Nucleus accumbens (tissue), 56 donors: ENCODE results near the gene RBM38.

Experiments used
- DNase-seq, 56 donors: peaks; one replicate each; lab custom pipeline; 2025; lab: John Stamatoyannopoulos, UW

Gene RBM38

DNA sequence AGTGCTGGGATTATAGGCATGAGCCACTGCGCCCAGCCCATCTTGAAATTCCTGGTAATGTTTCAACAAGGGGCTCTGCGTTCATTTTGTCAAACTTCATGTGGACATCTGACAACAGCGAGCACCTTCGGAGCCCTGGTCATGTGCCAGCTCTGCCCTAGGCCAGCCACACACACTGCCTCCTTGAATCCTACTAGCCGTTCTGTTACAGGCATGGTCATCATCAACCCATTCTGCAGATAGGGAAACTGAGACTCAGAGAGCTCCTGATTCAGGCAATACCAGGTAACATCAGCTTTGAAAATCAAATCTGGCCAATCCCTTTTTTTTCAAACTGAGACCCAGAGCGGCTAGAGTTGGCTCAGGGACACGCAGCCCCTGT is 41.3 kb downstream of the RBM38 start:
- DNase-seq = no peak

DNA sequence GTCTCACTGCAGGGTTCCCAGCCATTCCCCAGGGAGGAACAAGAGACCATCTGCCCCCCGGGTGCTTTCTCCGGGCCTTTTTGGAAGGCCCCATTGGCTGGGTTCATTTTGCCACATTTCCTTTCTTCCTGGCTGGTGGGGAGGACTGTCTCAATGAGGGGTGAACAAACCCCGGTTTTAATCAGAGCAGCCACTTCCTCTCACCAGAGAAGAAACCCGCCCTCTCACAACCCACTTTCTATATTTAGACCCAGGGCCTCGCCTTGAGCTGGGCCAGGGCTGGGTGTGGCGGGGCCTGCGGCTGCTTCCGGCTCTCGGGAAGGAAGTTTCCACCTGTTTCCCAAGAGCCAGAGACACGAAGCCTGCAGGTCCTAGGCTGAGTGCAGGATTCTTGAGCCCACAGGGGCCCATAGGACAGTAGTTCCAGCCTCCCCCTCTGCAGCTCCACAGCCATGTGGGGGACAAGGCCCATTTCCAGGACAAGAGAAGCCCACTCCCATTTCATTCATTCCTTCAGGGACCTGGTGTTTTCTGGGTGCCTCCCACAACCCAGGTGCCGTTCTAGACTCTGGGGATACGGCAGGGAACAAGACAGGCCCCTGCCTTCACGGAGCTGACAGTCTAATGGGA is 41.8 kb downstream of the RBM38 start:
- DNase-seq = peak in 1 of 56 donors; percentile 3

DNA sequence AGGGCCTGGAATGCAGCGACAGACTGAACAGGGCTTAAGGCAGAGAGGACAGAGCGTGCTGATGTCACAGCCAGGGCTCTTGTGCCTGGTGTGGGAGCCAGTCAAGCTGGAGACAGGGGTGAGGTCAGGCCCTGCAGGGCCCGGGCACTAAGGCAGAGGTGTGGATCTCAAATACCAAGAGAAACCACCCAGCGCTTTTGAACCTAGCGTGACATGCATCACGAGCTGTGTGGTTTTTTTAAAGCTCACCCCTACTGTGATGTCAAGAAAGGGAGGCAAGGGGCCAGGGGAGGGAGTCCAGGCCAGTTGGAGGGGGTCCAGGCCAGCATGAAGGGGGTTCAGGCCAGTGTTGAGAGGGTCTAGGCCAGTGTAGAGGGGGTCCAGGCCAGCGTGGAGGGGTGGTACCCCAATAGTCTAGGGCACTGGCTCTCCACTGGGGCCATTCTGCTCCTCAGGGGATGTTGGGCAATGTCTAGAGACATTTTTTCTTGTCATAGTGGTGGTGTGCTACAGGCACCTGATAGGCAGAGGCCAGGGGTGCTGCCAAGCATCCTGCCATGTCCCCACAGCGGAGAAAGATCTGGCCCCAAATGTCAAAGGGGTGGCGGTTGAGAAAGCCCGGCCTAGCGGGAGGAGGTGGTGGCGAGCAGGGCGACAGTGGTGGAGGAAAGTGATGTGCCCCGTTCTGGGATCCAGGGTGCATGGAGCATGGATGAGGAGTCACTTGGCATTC is 42.6 kb downstream of the RBM38 start:
- no peak for DNase-seq

DNA sequence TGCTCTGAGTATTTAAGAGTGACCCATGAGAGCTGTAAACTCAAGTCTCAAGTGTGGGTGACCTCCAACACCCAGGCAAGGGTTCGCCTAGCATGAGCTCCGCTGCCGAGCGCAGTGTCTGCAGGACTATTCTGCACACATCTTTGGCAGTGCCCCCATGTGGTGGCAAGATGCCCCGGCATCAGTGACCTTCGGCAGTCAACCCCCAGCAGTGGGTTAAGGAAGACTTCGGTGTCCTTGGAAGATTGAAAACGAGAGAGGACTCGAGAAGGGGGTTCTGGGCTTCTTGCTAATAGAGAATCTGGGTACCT is 43.1 kb downstream of the RBM38 start:
- peak in 5 of 56 donors; percentile 3 to 22 (median 10) for DNase-seq

DNA sequence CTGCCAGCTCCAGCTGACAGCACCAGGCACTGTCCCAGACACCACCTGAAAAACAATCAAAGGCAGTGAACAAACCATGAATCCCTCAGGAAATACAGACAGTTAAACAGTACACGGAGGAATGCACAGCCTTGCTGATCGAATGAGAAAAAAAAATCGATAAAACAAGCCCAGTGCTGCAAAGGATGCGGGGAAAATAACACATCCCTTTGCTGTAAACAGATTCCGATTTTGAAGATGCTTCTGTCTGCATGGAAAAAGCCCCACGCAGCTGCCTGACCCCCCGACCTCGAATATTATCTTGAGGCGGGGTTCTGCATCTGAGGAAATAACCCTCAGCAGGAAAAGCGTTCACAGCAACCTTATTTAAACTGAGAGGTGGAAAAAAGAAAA is 43.9 kb downstream of the RBM38 start:
- DNase-seq = no peak

DNA sequence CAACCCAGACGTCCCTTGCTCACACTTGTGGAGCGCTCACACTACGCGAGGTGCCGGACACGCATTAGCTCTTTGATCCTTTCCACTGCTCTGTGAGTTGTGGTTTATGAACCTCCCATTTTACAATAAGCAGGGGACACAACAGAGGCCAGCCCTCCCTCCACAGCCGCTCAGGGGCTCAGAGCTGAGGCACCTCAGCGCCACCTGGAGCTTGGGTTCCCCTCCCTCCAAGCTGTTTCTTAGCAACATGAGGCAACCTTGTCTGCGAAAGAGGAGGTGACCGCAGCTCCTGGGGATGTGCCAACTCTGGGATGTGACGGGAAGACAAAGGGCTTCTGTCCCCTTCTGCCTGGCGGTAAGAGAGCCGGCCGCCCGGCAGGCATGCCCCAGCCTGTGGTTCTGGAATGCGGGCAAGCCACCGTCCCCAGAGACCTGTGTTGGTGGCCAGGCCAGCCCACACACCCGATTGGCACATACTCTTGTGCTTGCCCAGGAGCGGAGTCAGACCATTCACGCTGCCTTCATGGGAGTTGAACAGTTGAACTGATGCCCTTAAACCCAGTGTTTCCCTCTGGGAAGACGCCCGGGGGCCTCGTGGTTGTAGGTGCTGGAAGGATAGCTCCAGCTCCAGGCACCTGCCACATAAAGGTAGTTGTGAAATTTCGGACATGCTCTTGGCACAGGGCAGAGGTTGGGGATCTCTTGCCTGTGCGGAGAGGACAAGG is 44.5 kb downstream of the RBM38 start:
- peak in 53 of 56 donors; percentile 11 to 84 (median 59) for DNase-seq

DNA sequence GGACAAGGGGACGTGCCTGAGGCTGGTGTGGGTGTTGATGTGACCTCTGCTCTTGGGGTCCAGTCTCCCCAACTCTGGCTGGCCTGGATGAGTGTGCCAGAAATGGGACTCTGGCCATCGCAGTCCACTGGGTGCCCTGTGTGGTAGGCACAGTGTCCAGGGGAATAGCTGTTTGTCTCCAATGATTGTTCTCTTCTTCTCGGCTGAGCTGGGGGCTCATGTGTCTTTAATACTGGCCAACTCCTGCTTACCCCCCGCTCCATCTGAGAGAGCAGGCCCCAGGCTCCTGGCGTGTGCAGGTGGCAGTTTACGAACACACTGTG is 45.0 kb downstream of the RBM38 start:
- no peak for DNase-seq

DNA sequence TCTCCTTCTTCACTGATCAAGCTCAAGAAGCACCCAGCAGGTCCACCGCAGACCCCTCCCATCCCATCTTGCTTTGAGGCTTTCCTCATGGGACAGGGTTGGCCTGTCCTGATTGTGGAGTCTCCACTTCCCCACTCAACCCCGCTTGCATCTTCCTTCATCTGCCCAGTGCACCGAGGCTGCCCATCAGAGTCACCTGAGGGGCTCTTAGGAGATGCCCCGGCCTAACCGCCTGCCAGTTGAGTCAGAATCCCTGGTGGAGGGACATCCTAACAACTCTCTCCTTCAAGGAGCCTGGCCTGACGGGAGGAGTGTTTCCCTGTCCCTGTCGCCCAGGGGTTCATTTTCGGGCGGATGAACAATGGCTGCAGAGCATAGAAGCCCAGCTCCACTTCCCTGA is 46.1 kb downstream of the RBM38 start:
- no peak for DNase-seq

DNA sequence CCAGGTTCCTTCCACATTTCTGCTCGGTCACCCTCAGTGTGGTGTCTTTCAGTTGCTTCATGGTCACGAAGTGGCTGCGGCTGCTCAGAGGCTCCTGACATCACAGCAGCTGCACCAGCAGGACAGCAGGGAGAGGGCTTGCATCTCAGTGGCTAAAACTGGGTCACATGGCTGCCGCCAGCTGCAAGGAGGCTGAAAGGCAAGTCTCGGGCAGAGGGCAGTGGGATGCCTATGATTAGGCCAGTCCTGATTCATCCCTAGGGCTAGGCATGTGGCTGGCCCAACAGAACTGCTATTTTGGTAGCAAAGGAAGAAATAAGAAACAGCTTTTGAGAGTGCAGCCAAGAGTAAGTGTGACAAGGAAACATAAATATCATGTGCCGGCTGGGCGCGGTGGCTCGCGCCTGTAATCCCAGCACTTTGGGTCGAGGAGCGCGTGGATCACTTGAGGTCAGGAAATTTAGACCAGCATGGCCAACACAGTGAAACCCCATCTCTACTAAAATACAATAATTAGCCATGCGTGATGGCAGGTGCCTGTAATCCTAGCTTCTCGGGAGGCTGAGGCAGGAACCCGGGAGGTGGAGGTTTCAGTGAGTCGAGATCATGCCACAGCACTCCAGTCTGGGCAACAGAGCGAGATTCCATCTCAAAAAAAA is 46.6 kb downstream of the RBM38 start:
- no peak for DNase-seq

DNA sequence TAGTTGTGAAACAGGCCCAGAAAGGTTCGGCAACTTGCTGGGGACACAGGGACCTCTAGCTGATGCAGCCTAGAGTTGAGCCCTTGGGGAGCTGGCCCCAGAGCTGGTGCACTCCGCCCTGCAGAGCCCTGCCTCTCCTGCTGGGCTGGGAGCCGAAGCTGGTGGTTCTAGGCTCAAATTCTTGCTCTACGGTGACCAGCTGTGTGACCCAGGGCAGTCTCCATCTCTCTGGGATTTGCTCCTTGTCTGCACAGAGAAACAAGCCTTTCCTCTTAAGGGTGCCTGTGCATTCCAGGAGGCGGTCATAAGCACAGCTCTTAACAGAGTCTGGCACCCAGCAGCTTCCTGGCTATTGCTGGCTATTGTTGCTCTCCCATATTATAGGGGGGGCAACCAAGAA is 47.4 kb downstream of the RBM38 start:
- DNase-seq = no peak

DNA sequence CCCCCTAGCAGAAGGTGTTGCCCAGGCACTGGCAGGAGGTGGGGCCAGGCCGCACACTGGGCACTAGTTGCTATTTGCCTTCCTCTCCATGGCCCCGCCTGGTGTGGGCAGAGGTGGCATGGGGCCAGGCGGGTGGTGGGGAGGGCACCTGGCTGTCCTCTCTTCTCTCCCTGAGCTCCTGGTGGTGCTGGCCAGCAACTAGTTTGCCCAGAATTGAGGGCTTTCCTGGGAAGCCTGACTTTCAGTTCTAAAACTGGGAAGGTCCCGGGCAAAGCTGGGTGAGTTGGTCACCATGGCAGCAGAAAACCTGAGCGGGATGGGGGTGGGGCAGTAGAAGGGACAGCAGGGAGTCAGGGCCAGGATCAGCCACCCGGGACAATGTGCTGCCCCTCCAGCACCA is 48.2 kb downstream of the RBM38 start:
- DNase-seq = peak in 35 of 56 donors; percentile 9 to 83 (median 36)

DNA sequence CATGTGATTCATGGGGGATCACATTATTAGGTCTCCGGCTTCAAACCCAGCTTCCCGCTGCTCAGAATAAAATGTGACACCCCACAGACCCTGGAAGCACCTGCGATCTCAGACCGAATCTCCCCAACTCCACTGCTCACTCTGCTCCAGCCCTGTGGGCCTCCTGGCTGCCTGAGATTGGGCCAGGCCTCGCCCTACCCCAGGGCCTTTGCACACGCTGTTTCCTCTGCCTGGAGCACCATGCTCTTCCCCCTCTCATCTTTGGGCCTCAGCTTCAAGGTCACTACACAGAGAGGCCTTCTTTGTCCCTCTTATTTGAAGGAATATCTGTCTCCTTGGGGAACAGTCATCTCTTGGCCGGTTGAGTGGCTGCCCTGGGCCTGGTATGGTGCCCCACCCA is 48.8 kb downstream of the RBM38 start:
- no peak for DNase-seq

DNA sequence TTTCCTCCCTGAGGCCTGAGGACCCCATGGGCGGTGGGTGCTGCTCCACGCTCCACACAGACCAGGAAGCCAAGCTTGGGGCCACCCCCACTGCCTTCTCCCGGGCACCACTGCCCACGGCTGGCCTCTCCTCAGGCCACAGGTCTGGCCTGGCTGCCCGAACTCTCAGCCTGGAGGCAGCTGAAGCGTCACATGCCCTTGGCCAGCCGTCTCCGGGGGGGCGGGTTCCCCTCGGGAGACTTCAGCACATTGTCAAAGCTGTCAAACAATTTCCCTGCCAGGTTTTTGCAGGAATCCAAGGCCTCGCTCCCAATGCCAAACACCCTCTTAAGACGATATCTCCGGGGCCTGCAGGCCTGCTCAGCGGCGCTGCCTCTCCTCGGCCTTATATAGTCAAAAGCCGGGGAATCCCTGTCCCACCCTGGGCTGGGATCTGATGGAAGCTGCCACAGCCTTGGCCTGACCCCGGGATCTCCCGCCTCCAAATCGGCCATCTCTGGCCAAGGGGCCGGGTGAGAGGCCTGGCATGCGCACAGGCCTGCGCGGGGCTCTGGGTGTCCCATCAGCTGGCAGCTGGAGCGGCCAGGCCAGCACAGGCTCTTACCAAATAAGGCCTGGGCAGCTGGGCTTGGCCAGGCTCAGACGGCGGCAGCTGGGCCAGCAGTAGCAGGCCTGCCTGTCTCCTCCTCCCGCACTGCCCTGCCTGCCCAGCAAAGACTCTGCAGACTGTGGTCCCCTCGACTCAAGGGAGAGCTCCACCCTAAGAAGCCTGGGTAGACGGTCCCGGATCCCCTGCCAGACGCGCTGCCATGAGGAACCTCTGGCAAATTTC is 49.7 kb downstream of the RBM38 start:
- peak; percentile 28 to 95 (median 87) for DNase-seq

DNA sequence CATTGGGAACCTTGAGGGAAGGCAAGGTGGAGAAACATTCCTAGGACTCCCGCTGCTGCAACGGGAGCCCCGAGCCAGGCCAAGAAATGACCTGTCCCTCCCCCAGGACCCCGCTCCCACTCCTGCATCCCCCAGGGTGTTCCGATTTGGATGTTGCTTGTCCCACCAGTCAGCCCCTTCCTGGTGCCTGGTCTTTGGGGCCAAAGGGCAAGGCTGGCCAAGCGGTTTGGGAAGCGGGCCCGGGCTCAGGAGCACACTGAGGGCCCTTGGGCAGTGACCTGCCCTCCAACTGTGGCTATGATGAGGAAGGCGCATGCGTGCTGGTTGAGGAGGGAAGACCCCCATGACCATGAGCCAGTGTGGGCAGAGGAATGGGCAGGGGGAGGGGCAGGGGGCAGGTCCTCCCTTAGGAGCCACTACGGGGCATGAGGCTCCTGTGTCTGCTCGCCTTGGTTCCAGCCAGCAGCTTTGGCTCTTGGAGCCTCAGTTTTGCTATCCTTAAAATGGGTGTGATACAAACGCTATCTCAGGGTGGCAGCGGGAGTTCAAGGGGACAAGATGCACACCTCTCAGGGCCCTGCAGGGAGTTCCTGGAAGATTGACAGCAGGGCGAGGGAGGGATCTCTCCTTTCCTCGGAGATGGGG is 50.4 kb downstream of the RBM38 start:
- DNase-seq = peak in 1 of 56 donors; percentile 60

DNA sequence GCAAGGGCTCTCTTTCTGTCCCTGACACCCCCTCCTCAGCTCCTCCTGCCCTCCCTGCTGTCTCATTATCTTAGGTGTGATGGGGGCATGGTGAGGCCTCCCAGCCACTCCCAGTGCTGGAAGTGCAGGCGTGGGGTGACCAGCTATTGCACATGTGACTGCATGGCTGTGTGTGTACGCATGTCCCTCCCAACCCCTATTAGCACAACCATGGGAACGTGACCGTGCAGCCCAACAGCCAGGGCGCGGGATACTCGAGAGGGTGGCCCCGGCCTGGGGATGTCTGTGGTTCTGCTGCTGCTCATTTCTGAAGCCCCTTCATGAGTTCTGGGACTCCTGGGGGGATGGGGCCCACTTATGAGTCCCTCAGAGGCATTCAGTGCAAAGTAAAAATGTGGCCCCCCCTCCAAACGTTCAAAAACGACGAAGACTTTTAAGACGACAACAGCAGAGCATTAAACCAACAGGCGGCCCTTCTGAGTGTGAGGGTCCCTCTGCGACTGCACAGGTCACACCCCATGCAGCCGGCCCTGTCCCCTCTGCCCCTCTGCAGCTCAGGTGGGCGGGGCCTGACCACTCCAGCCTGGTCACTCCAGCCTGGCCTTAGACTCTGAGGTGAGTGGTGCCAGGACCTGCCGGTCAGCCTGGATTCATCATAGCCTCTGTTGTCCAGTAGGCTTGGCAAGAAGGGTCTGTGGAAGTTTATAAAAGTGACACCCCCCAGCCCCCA is 51.1 kb downstream of the RBM38 start:
- DNase-seq = no peak

DNA sequence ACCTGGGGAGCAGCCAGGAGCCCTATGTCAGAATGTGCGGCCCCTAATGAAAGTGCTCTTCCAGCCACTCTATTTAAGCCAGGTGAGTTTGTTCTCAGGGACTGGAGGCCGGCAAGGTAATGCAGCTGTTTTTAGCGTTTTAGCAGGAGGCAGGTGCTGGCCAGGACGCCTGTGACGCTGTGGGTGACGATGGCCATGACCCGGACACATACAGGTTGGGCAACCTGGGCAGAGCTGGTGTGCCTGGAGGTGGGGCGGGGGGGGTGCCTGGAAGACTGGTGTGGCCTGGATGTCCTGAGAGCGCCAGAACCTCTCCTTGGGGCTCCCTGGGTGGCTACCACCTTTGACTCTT is 51.7 kb downstream of the RBM38 start:
- no peak for DNase-seq

DNA sequence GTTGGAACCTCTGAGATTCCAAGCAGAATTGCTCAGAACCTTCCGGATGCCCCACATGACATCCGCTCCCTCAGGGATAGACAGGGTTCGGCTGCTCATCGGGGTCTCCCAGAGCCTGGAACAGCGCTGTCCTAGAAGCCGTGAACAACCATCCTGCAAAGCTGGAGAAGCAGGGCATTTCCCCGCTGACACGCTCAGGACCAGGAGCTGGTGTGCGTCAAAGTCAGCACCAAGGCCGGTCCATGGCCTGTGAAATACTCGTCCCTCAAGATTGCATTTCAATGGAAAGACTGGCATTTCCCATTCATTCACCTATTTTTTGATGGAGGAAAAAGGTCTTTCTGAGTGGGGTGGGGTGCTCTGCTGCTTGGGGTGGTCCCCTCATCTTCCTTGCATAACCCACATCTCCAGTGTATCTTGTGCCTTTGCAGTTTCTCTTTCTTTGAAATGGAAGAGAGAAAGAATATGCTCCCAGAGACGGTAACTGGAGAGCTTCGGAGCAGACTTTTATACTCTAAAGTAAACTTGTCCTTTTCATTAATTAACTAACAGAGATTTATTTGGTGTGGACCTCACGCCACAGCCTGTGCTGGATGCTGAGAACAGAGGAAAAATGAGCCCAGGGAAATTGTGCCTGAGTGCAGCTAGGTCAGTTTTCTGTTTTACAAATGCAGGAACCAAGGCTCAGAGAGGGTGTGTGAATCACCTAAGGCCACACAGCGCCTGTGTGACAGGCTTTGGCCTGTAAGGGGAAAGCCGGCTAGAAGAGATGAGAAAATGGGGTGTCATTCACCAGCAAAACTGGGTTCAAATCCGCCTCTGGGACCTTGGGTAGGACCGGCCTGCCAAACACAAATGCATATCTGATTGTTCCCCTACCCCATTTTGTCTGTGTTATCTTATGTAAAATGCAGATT is 52.4 kb downstream of the RBM38 start:
- no peak for DNase-seq

DNA sequence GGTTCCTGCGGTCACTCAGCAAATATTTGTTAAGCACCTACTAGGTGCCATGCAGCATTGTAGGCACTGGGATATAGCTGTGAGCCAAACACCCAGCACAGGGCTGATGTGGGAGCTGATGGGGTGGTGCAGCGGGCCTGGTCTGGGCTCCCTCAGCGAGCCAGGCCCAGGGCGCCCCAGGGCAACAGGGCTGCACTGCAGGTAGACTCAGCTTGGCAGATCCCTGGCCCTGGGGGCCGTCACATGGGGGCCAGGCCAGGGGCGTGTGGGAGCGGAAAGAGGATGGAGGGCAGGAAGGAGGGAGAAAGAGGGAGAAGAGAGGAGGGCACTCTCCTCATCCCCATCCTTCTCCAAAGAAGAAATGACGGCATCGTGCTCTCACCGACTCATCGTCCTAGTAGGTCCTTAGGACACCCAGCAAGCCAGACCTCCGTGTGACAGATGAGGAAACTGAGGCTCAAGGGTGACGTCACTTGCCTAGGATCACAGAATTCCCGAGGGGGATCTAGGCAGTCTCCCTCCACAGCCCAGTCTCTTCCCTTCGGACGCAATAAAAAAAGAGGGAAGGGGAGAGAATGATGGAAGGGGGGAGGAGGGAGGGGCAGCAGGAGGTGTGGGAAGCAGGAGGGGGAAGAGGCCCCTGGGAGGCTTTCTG is 53.3 kb downstream of the RBM38 start:
- no peak for DNase-seq
